ENCODE measurements around the gene TACR2. TPM values are rescaled to one million over a fixed set of nuclear protein-coding genes. Genes with fewer than 3 reads are reported as not detected.
A peak's percentile ranks its signal among the peaks of the same experiment; 100 is the strongest.

TACR2 gene
- total RNA-seq, 4 donors from 2014 or later: 1.1 to 11.1 (median 3.2) TPM; not detected in 1

DNA sequence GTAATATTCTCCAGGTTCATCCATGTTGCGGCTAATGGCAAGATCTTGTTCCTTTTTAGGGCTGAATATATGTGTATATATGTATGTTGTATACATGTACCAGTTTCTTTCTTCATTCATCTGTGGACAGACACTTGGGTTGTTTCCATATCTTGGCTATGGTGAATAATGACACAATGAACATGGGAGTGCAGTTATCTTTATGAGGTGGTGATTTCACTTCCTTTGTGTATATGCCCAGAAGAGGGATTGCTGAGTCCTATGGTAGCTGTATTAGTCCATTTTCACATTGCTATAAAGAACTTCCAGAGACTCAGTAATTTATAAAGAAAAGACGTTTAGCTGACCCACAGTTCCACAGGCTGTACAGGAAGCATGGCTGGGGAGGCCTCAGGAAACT is 17.5 kb upstream of the TACR2 start:
- Histone ChIP-seq H3K27ac (no peak overlapping the region), H3K36me3 (no peaks in the 10 kb centered on the region), H3K4me3 (no peak overlapping the region), H3K9me3 (no peaks in the 10 kb centered on the region), H3K27me3 (no peaks in the 10 kb centered on the region), H3K4me1 (peaks cover 0 to 12% (median 3%) of the 10 kb centered on the region in 4 donors)
- no peak for DNase-seq
- TF ChIP-seq, protein P1, sequence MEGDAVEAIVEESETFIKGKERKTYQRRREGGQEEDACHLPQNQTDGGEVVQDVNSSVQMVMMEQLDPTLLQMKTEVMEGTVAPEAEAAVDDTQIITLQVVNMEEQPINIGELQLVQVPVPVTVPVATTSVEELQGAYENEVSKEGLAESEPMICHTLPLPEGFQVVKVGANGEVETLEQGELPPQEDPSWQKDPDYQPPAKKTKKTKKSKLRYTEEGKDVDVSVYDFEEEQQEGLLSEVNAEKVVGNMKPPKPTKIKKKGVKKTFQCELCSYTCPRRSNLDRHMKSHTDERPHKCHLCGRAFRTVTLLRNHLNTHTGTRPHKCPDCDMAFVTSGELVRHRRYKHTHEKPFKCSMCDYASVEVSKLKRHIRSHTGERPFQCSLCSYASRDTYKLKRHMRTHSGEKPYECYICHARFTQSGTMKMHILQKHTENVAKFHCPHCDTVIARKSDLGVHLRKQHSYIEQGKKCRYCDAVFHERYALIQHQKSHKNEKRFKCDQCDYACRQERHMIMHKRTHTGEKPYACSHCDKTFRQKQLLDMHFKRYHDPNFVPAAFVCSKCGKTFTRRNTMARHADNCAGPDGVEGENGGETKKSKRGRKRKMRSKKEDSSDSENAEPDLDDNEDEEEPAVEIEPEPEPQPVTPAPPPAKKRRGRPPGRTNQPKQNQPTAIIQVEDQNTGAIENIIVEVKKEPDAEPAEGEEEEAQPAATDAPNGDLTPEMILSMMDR (IDR thresholded peaks at IDR 0.05): no peak
- no peak for TF ChIP-seq POLR2A (IDR thresholded peaks at IDR 0.05)

DNA sequence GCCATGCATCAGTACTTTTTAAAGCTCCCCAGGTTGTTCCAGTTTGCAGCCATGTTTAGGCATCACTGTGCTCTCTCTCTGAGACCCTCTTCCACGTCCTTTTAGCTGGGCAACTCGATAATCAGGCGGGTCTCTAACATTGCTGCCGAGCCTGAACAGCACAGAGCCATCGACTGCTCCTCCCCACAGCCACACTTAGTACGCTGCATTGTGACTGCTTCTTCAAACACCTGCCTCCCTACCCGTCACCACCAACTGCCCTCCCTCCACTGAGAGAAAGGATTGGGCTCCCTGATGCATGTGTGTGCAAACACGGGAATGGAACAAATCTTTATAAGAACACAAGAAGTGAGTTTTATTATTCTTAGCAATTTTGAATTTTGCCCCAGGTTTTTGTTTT is 11.4 kb upstream of the TACR2 start:
- no peak overlapping the region for H3K4me3 ChIP-seq
- DNase-seq: no peak
- TF ChIP-seq, protein P1 (IDR thresholded peaks at IDR 0.05): no peak
- no peak for TF ChIP-seq POLR2A (IDR thresholded peaks at IDR 0.05)
- H3K27ac ChIP-seq: no peak overlapping the region
- no peaks in the 10 kb centered on the region for H3K36me3 ChIP-seq
- H3K9me3 ChIP-seq: no peaks in the 10 kb centered on the region
- H3K4me1 ChIP-seq: peaks cover 0 to 24% (median 6%) of the 10 kb centered on the region in 4 donors
- no peaks in the 10 kb centered on the region for H3K27me3 ChIP-seq

GRCh38 chr10:69426376-69426727 is 9.6 kb upstream of the TACR2 start:
- DNase-seq: no peak
- peak overlapping the region; percentile 57 to 90 (median 76) for H3K27ac ChIP-seq

GRCh38 chr10:69425511-69426298 is 9.0 kb upstream of the TACR2 start:
- no peaks in the 10 kb centered on the region for H3K27me3 ChIP-seq
- no peak overlapping the region for H3K4me3 ChIP-seq
- H3K27ac ChIP-seq: peak overlapping the region; percentile 57 to 90 (median 76)
- H3K4me1 ChIP-seq: peaks cover 0 to 24% (median 6%) of the 10 kb centered on the region in 4 donors
- H3K36me3 ChIP-seq: no peaks in the 10 kb centered on the region
- DNase-seq: peak in 2 of 3 donors; percentile 45 to 88
- TF ChIP-seq, protein P1 (IDR thresholded peaks at IDR 0.05): no peak
- TF ChIP-seq POLR2A (IDR thresholded peaks at IDR 0.05): no peak
- H3K9me3 ChIP-seq: no peaks in the 10 kb centered on the region

More at GRCh38 chr10:69426376-69426727, 9.6 kb upstream of the TACR2 start:
- Histone ChIP-seq H3K4me3 (no peak overlapping the region), H3K4me1 (peaks cover 0 to 24% (median 6%) of the 10 kb centered on the region in 4 donors), H3K36me3 (no peaks in the 10 kb centered on the region), H3K27me3 (no peaks in the 10 kb centered on the region), H3K9me3 (no peaks in the 10 kb centered on the region)
- no peak for TF ChIP-seq POLR2A (IDR thresholded peaks at IDR 0.05)
- TF ChIP-seq, protein P1 (IDR thresholded peaks at IDR 0.05): no peak

DNA sequence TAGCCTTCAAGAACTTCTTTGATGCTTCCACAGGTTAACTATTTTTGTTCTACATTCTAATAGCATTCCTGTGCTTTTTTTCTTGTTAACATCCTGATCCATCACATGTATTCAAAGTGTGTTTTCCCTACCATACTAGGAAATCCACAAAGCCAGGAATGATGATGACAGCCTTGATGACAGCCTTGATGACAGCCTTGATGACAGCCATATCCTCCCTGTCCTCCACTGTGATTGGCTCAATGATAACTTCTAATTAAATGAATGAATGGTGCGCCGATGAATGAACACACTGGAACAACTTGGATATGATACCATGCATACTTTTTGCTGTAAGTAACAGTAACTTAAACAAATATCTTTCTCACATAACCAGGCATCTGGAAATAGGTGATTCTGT is 8.3 kb upstream of the TACR2 start:
- no peaks in the 10 kb centered on the region for H3K9me3 ChIP-seq
- peaks cover 0 to 27% (median 6%) of the 10 kb centered on the region in 4 donors for H3K4me1 ChIP-seq
- H3K27me3 ChIP-seq: no peaks in the 10 kb centered on the region
- H3K4me3 ChIP-seq: no peak overlapping the region
- peak overlapping the region in 3 of 4 donors; percentile 47 to 90 (median 85) for H3K27ac ChIP-seq
- TF ChIP-seq, protein P1 (IDR thresholded peaks at IDR 0.05): no peak
- no peak for TF ChIP-seq POLR2A (IDR thresholded peaks at IDR 0.05)
- DNase-seq: no peak
- no peaks in the 10 kb centered on the region for H3K36me3 ChIP-seq

Measured in Peyer's patch (tissue), 4 donors.